HG03097 (cell line): ENCODE results near the gene NEDD4L.
"Not testable (repeated sequence)": the region's sequence is repeated elsewhere in the genome, so short reads cannot be mapped to it uniquely, and the experiment has no call there.

Source experiments
- ATAC-seq: cut with Tn5 transposase; IDR thresholded peaks from one replicate; pipeline ENCODE4 v1.9.1; 2021; ENCODE audit not compliant: unreplicated experiment, low FRiP score

The NEDD4L gene

DNA sequence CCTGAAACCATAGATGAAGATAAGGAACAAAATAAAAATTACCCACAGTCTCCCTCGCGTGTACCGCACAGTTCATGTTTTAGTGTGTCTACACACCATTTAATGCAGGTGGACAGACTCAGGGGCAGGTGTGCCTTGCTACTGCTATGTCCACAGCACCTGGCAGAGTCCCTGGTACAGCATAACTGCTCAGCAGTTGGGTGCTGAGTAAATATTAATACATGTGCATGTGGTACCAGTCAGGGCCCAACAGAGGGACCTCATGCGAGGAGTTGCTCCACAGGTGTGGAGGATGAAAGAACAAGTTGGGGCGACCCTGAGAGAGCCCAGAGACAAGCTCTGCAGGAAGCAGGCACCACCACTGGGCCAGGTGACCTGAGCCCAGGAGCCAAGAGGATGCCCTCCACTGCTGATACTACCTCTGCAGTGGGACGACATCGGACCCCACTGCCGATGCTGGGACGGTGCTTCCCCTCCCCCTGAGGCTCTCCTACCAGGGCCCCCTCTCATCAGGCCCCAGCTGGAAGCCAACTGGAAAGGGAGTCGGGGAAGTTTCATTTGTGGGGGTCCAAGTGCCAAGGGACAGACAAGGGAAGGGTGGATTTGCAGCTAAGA lies 100.8 kb downstream of the NEDD4L start:
- no peak for ATAC-seq

DNA sequence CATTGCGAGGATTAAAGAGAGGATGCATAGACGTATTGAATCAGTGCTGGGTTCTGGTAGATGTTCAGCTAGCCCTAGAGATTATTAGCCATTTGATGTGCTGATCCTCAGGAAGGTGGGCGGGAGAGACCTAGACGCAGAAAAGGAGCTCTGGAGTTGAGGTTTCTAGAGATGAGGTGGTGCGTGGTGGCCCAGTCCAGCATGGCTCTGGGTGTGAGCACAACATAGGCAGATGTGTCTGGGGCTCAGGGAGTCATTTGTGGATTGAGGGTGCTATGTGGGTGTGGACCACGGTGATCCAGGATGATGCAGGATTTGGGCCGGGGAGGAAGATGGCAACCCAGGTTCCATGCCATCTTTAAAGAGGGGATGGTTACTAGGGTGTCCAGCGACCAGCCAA lies 102.1 kb downstream of the NEDD4L start:
- ATAC-seq, result no peak

DNA sequence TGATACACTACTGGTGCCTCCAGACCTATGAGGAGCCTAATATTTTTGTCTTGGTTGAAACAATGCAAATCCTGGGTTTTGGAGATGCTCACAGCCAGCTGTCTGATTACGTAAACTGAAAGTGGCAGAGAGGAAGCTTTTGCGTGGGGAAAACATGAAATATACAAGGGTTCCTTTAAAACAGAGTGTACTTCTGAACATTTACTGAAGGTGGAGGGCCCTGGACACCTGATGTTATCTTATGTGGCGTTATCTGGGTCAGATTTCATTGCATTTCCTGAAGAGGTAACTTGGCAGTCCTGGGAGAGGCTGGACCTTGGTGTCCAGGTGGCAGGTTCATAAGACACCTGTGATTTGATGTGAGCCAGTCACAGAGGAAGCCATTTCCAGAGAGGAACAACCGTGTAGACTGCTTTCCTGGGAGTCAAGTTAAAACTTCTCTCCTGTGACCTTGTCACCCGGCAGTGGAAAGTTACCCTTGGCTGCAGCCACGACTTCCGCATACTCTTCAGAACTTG lies 105.0 kb downstream of the NEDD4L start:
- ATAC-seq, result no peak

DNA sequence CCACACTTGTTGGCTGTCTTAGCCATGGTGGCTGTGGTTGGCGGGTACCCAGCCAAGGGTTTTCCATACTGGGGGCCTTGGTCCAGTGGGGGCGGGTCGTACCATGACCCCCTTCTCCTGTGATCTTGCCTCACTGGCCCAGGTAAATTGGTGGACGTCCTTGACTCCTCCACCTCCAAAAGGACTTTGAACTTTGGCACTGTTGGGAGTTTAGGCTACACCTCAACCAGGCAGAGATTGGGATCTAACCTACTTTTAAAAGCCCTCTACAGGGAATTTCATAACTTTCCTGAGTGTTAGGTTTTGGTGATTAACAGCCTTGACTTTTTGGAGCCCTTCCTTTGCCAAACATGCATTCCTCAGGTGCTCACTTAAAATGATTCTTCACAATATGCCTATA lies 106.7 kb downstream of the NEDD4L start:
- no peak for ATAC-seq

DNA sequence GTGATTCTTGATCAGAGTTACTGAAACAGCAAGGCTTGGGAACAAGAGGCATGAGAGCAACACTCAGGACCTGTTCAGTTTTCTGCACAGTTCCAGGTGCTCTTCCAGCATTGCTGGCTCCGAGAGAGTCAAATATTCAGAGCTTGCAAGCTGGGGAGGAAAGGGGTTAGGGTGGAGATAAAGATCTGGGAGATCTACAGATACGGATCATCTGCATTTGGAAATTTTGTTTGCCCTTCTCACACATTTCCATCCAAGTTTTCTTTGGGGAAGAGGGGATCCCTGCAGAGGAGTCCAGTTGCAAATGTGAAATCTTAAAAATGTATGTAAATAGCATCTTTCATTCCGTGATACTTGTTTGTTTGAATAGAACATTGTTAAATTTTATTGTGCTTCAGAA lies 108.2 kb downstream of the NEDD4L start:
- no peak for ATAC-seq

DNA sequence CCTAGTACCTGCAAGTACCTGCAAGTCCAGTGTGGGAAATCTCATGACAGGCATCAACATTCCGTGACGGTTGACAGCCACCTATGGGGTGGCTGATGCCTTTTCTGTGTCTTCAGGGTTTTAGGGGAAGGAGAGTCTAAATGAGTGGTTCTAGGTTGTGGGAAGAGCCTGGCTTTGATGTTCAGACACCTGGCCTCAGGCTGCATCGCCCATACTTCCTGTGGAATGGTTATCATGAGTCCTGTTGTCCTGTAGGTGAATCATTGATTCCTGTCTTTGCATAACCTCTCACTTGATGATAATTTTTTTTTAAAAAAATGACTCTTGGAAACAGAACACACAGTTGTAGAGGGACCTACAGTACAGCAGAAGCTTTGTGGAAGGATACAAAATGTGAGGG lies 108.9 kb downstream of the NEDD4L start:
- ATAC-seq, result no peak

DNA sequence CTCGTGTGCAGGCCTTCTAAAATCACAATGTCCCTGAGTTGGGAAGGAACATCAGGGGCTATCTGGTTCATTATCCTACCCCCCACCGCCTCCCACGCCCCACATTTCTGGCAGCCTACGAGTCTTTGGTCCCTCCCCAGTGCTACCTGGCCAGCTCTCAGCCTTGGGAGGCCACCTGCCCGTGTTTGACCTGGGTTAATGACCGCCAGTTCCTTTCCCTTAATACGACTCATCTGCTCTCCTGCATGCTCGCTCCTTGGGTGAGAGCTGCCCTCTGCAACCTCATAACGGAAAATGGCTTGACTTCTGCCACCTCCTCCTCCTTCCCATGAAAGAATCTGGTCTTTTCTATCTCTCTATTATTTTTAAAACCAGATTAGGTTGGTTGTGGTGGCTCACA lies 112.5 kb downstream of the NEDD4L start:
- no peak for ATAC-seq

DNA sequence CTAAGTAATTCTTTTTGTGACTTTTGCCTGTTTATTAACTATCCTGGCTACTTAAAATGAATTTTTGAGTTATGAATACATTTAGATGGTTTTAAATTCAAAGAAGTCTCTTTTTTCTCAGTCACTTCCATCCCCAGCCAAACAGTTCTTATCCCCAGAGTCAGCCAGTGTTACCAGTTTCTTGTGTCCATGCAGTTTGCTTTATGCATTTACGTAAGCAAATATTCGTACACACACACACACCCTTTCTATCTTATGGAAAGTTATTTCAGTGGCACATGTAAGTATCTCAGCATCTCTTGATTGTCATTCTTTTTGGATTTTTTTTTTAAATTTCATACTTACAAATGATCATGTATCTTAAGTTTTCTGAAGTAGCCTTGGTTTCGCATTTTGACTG lies 113.2 kb downstream of the NEDD4L start:
- no peak for ATAC-seq

DNA sequence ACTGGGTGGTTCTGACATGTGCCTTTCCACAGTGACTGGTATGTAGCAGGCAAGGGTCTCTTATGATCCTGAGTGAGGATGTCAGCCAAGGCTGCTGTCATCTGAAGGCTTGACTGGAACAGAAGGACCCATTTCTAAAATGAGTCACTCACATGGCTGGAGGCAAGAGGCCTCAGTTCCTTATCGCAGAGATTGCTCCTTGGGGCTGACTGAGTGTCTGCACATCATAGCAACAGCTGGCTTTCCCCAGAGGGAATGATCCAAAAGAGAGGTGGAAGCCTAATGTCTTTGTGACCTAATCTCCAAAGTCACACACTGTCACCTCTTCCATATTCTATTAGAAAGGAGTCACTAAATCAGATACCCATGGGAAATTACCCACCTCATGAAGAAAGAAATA lies 114.0 kb downstream of the NEDD4L start:
- ATAC-seq, result no peak

DNA sequence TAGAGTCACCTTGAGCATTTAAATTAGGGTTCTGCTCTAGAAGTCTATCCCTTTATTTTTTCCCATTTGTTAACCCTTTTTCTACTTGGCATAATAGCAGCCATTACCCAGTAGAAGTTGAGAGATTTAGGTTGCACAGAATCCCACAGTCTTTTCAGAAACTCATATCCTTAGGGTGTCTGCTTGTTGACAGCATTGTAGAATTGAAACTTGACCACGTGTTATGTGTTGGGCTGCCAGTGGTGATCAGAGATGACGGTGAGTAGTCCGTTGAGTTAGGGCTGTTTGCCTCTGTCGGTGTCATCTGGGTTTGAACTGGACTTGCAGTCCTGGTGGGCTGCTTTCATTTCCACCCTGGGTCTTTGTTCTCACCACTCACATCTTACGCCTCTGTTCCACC lies 114.4 kb downstream of the NEDD4L start:
- ATAC-seq, result no peak

DNA sequence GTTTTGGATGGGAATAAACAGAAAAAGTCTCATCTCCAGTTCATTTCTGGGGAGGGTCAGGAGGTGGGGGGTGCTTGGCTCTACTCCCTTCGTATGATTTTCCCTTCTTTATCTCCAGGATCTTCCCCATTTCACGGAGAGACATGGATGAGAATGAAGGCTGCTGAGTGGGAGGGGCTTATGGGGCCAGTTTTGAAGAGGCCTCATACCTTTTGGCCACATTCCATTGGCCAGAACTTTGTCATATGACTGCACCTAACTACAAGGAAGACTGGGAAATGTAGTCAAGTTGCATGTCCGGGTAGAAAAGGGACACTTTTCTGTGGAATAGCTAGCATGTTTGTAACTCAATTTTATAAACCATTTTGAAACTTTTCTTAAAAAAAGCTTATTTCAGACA lies 117.6 kb downstream of the NEDD4L start:
- no peak for ATAC-seq

DNA sequence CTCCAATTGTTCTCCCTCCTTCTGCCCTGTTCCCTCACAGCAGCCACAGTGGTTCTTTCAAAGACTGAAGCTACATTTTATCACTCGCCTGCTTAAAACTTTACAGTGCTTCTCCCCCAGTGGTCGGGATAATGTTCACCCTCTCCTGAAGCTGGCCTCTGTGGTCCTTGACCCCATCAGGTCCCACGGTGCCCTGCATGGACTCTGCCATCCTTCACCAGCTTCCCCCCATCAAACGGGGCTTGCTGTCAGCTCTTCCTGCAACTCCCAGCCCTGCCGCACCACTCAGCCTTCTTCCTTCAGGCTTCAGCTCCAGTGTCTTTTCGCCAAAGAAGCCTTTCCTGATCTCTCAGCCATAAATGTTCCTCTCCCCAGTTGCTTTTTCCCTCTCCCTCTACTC lies 118.1 kb downstream of the NEDD4L start:
- ATAC-seq, result no peak

DNA sequence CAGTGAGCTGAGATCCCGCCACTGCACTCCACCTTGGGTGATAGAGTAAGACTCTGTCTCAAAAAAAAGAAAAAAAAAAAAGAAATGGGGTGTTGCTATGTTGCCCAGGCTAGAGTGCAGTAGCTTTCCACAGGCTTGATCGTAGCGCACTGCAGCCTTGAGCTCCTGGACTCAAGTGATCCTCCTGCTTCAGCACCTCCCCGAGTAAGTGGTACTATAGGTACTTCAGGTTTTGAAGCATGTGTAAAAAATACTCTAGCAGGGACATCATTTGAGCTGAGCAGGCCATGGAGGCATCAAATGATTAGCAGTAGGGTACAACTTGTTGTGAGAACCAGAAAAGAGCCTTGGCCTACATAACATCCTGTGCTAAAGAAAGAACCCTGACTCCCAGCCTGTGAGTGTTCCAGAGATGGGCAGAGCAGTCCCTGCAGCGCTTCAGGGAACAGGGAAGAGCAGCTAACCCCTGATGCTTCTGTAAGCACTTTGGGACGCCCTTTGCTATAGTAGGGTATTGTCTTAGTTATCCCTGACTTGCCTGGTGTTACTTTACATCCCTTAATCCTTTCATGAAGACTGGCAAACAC lies 119.1 kb downstream of the NEDD4L start:
- no peak for ATAC-seq

DNA sequence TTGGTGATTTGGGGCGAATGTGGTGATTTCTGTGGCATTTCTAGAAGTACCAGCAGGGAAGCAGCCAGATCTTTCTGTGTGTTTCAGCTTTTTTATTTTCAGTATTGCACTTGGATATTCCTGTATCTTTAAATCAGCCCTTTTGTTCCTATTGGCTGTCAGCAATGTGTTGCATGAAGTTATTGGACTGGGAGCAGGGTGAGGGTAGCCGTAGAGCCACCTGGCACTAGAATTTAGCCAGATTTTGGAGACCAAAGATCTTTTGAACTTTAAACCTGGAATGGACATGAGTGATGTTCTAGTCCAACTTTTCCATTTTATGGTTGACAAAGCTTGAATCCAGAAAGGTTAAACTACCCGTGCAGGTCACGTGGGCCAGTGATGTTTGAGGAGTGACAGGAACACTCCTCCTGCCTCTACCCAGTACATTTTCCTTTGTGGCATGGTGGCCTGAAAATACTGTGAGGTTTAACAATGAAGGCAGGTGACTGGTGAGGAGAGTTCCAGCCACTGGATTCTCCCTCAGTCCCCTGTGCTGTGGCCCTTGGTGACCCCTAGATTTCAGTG lies 122.3 kb downstream of the NEDD4L start:
- ATAC-seq, result no peak

DNA sequence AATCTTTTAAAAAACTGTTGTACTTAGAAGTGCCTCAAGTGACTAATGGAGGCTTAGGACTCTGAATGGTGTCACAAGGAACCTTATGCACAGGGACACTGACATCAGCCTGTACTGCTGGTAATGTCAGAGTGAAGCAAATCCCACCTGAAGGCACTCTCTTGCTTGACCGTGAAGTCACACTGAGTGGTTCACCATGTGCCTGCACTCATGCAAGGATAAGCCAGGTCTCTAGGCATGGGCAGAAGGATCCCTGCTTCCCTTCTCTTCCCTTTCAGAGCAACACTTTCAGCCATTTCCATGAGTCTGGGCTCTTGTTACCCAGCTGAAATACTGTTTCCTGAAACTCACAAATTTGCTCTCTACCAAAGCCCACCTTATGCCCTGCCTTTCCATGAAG lies 123.0 kb downstream of the NEDD4L start:
- no peak for ATAC-seq

DNA sequence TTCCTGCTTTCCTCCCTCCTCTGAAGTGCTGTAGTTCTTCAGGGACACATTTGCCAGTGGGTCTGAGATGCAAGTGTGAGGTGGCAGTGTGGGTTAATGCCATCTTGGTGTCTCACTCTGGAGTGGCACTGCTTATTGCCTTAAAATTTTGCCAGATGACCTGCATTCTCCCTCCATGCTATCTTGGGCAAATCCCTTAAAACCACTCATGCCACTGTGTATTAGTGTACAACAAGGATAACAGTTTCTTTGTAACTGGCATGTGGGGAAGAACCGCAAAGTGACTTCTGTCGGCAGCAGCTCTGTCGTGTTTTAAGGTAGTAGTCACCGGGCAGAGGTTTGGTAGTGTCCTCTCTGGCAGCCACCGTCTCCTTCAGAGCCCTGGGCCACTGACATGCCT lies 124.2 kb downstream of the NEDD4L start:
- ATAC-seq, result no peak

DNA sequence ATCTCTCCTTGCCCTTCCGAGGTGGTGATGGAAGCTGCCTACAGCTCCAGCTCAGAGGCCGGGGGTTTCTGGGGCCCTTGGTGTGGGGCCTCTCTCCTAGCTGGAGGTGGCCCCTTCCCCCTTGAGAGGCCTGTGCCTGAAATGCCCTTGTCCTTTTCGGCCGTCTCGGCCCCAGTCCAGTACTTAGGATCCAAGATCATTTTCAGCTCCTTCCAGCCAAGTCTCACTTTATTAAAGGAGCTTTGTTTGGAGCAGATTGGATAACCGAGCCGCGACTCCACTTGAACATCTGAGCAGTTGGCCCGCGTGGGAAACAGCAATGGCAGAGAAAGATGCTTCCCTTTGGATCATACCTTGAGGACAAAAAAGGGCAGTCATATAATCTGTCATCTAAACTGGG lies 125.0 kb downstream of the NEDD4L start:
- ATAC-seq, result no peak

DNA sequence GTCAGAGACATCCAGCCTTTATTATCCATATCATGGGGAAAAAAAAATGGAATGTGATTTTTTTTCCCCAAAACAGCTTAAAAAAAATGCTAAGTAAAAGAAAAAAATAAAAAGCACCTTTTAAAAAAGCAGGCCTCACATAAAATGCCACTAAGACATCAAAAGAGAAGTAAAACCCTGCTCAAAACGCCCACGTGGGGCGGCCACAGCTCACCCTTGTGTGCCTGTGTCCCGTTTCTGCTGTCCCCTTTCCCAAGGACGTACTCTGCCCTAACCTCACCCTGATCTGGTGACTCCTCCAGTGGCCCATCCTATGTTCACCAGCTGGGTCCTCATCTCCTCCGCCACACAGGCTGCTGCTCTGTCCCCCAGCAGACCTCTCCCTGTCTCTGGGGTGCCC lies 125.4 kb downstream of the NEDD4L start:
- ATAC-seq, result no peak

DNA sequence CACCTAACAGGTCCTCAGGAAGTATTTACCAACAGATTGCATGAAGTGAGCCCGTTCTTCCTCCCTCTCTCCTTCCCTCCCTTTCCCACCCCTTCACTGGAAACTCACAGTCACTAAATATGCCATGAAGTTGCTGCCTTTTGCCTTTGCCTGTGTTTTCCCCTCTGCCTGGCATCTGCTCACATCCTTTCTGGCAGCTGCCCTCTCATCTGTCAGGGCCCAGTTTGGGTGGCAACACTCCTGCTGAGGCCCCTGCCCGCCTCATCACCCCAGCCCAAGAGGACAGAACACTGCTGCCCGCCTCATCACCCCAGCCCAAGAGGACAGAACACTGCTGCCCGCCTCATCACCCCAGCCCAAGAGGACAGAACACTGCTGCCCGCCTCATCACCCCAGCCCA lies 126.0 kb downstream of the NEDD4L start:
- not testable (repeated sequence) for ATAC-seq

DNA sequence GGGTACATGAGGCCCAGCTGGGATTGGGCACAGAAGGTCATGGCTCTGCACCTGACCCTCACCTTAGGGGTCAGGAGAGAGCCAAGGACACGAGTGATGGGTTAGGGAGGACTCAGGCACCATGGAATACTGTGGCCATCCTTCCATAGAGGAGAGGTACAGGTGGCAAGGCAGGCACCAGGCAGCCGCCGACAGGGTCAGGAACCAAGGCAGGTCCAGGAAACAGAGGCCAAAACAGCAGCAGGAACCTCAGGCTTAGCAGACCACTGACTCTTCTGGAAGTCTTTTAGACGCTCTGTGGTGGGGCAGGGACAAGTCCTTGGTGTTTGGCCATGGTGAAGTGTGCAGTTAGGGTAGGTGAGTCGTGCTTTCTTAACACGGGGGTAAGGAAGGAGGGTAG lies 128.0 kb downstream of the NEDD4L start:
- ATAC-seq, result no peak

DNA sequence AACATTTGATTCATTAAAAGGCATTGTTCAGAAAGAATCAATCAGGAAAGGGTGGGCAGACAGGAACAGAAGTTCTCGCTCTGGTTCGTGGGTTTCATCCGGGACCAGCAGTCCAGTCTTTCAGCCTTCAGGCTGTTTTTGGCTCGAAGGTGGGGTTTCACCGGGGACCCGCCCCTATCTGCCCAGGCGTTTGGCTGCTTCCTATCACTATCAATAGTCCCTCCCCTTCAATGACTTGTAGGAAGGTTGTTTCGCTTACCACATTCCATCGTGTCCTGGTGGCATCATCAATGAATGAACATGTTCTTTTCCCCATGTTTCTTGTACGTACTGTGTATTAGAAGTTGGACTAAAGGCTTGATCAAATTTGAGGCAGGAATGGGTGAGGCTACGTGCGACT lies 130.3 kb downstream of the NEDD4L start:
- ATAC-seq, result no peak

DNA sequence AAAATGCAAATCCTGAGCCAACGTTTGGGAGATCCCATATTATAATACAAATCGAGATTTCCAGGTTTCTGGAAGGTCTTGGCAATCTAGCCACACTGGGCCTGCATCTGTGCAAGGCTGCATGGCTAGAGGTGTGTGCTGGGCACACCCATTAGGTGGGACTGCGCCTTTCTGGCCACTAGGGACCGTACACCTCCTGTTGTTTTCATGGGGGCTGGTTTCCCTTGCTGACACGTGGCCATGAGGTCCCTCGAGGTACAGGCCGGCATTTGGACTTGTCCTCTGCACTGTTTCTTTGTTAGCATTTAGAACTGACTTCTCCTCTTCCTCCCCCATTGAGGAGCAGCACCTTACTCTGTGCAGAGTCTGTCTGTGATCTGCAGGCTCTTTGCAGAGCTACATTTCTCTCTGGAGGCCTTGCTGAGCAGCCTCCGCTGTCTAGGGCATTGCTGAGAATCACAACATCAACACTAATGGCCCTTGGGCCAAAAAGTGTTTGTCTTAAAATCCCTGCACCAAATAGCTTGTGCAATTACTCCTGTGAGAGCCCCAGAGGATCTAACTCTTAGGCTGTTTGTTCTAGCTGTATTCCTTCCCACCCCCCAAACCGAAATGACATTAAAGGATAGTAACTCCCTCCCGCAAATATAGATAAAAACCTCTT lies 131.2 kb downstream of the NEDD4L start:
- no peak for ATAC-seq
